Right renal pelvis (tissue), 4 donors: ENCODE results near the gene ZNF143. TPM values are rescaled to one million over a fixed set of nuclear protein-coding genes. Genes with fewer than 3 reads are reported as not detected.
"Not testable (repeated sequence)": the region's sequence is repeated elsewhere in the genome, so short reads cannot be mapped to it uniquely, and the experiment has no call there.

ENCODE experiments used
- DNase-seq, 4 donors: peaks; one replicate each; pipeline ENCODE4 v3.0.0-alpha.2; 2013; ENCODE audit warnings: low read depth in 4 of 4, low spot score in 3 of 4, missing footprints in 1 of 4
- polyA plus RNA-seq, 4 donors: library from polyadenylated mRNA; unstranded; fragments of 120-200 nt; gene quantifications; one replicate each; pipeline ENCODE4 v1.2.1, GENCODE V29; 2013; ENCODE audit not compliant: insufficient read length in 4 of 4

Gene ZNF143
- polyA plus RNA-seq, 4 donors: 25.9 to 31.7 (median 28.2) TPM

- DNase-seq: no peak
These were observed 35.1 kb downstream of the ZNF143 start for GRCh38 chr11:9495803-9496514.

- DNase-seq: no peak
These were observed 37.8 kb downstream of the ZNF143 start for GRCh38 chr11:9498457-9499078.

DNA sequence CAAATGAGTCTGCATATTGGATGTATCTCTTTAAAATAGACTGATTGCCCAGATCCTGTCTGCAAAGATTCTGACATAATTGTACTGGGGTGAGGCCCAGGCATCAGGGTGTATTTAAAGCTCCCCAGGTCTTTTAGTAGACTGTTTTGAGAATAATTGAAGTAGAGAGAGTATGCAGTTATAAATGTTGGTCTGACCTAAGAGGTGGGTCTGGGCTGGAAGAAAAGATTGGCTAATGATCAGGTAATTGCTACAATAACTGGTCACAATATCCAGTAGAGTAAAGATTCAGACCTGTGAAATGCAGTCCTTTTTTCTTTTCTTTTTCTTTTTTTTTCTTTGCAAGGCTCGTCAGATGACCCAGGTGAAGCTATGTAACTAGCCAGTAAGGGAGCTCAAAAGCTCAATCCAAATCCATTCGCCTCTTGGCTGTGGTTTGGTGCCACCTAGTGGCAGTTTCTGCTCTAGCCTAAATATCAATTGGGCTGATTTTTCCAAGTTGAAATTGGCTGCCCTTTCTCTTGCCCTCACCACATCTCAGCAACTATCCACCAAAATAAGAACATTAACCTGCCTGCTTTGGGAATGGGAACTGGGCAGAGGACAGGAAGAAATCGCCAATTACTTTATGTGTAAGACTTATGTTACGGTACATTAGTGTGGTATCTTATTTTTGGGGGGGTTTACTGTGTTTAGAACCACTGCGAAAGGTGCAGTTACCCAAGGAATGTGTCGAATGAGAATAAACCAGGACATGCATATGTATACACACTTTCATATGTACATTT lies 45.9 kb downstream of the ZNF143 start:
- DNase-seq: peak; percentile 69 to 73 (median 72)

DNA sequence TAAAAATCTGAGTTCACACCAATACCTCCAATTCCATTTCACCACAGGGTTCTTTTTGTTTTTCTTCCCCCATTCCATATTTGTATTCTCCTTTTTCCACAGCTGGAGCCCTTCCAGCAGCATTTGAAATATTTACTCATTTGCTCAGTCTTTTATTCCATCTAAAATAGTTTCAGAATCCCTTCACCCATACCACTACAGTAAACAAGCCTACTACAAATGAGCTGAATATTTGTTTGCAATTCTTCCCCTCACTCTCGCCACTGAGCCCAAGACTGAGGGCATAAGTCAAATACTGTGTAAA lies 46.4 kb downstream of the ZNF143 start:
- no peak for DNase-seq

- no peak for DNase-seq
These were observed 48.2 kb downstream of the ZNF143 start for GRCh38 chr11:9509041-9509440.

DNA sequence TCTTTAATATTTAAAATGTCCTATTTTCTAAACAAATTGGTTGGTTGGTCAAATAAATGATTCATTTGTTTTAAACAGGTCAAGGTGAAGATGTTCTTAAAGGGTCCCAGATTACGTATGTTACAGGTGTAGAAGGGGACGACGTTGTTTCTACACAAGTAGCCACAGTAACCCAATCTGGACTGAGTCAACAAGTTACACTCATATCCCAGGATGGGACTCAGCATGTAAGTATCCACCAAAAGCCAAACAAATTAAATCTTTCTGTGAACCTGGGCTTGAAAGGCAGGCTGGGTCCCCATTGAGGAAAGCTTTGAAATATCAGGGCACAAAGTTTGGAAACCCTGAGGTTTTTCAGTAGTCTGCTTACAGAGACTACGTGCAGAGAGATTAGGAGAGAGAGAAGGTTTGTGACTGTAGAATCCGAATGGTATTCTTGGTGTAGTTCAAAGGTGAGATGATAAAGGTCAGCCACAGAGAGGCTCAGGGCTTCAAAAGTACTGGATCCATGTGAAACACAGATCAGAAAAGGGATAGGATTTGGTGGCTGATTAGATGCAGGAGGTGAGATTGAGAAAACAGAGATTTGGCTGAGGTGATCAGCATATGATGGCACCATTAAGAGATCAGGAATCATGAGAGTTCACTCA lies 51.7 kb downstream of the ZNF143 start:
- DNase-seq: no peak

DNA sequence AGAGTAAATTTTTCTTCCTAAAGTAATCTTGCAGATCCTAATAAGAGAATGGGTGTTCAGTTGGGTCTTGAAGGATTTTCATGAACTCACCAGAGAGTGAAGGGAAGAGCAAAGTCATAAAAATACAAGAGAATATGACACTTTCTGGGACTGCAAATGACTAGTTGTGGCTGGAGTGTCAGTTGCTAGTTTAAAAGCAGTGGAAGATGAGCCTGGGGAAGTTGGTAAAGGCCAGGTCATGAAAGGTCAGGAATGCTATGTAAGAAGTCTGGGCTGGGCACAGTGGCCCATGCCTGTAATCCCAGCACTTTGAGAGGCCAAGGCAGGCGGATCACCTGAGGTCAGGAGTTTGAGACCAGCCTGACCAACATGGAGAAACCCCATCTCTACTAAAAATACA lies 53.8 kb downstream of the ZNF143 start:
- not testable (repeated sequence) for DNase-seq

DNA sequence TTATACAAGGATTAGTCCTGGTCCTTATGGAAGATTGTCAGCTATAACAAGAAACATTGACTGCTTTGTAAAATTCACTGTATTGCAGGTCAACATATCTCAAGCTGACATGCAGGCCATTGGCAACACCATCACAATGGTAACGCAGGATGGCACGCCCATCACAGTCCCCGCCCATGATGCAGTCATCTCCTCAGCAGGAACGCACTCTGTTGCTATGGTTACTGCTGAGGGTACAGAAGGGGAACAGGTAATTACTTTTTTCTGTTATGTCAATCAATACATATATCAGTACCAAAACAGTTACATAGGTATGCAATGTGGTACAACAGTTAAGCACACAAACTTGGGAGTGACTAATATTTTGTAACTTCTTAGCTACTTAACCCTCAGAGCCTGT lies 55.3 kb downstream of the ZNF143 start:
- DNase-seq: no peak

- DNase-seq: no peak
These were observed 58.1 kb downstream of the ZNF143 start for GRCh38 chr11:9518835-9519410.

- DNase-seq: no peak
These were observed 63.2 kb downstream of the ZNF143 start for GRCh38 chr11:9524001-9524400.

- DNase-seq: no peak
These were observed 64.3 kb downstream of the ZNF143 start for GRCh38 chr11:9525116-9525515.

GRCh38 chr11:9527481-9528135 lies 66.8 kb downstream of the ZNF143 start:
- DNase-seq: peak in 3 of 4 donors; percentile 57 to 72 (median 60)

DNA sequence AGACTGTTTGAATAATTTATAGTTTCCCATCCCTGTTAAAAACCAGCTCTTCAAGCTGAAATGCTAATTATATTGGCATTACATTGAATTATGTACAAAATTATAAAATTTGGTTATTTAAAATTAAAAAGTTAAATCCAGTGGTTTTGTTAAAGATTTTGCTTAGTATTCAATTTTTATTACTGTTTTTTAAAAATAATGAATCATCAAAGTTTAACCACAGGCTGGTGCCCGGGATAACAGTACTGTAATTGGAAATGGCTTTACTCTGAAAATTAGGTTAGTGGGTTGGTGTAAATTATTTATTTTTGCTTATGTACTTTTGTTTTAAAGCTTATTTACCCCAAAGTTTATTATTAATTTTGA lies 67.3 kb downstream of the ZNF143 start:
- DNase-seq: no peak

DNA sequence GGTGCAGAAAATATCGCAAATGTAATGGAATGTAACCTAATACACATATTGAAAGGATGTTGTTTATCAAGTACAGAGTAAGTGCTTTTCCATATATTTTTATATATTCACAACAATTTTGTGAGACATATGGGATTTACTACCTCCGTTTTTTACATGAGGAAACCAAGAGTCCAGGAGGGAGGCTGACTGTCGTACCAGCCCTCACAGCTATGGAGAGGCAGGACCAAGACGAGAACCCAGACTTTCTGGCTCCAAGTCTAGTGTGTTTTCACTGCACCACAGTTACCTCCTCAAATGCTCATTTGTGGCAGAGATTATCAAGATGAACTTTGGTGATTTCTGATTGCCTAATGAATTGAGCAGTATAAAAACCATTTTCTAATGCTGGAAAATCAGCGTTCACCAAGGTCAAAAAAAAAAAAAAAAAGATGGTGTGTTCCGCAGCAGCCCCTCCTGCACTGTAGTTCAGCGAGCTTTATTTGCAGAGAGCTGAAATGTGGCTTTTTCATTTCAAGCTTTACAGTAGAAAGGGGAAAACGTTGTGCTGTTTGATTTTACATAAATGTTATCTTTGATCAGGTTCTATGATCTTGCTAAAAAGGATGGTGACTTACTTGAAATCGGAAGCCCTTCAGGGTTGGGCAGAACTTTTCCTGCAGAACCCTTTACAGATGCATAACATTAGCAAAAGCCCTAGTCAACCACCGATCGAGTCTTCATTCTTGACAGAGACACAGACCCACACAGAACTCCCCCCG lies 67.9 kb downstream of the ZNF143 start:
- no peak for DNase-seq

DNA sequence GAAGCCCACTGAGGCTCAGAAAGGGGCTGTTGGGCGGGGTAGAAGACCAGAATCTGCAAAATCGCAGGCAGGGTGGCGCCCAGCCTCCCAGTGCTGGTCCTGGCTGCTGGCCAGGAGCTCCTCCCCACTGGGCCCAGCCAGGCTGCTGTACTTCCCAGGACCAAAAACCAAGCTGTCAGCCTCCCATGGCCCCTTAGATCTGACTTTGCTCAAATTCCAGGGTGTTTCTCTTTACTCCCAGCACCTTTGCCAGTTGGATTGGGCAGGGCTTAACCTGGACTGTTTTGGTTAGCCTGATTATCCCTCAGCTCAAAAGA lies 68.5 kb downstream of the ZNF143 start:
- DNase-seq: no peak

GRCh38 chr11:9530020-9530621 lies 69.3 kb downstream of the ZNF143 start:
- no peak for DNase-seq

GRCh38 chr11:9530901-9531625 lies 70.3 kb downstream of the ZNF143 start:
- no peak for DNase-seq

DNA sequence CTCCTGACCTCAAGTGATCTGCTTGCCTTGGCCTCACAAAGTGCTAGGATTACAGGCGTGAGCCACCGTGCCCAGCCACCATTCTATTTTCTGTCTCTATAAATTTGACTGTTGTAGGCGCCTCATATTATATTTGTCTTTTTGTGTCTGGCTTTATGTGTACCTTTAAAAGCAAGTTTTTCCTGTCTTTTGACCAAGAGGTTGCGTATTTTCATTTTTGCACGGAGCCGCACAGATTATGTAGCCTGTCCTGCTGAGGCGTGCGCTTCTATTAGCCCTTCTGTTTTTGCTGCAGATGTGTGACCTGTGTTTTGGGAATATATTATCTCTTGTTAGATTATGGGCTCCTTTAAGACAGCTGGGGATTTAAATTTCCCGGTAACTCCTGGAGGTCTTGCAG lies 72.2 kb downstream of the ZNF143 start:
- DNase-seq: no peak
